Aorta (tissue), 4 donors: ENCODE results near the gene UCMA. TPM values are rescaled to one million over a fixed set of nuclear protein-coding genes. Genes with fewer than 3 reads are reported as not detected.

Source experiments
- polyA plus RNA-seq, 2 donors: library from polyadenylated mRNA; stranded (reverse); fragments of 200-250 nt; gene quantifications; one replicate each; pipeline ENCODE4 v1.2.3, GENCODE V29; 2013
- total RNA-seq, 2 donors: library from RNA; stranded (reverse); fragmentation: NEBNext Ultra II Directional; extraction: Animal tissue kit (Norgen Biotek cat#: 25700); gene quantifications; one replicate each; pipeline ENCODE4 v1.2.1, GENCODE V29; 2021
- donor health status: healthy with polysubstance abuse.
- donor health status: Bipolar disorder and iron deficiency.
- donor health status: DM: no; HTN: no; CAD: no.
- donor health status: DM: yes; HTN: yes; CAD: no.

UCMA gene
- total and polyA plus RNA-seq, 4 donors: not detected

Other genes with a start within 250 kb of the UCMA start
- 100 to 1,000 TPM; 119 to 166 TPM for gene CCDC3, start 232.7 kb downstream of the UCMA start, total RNA-seq
- gene CCDC3, start 232.7 kb downstream of the UCMA start, polyA plus RNA-seq: 10 to 100 TPM; 46.5 to 50.0 TPM
- gene OPTN, start 134.2 kb downstream of the UCMA start, total RNA-seq: 100 to 1,000 TPM in 1 of 2 donors, 10 to 100 TPM in 1; 87.4 to 107 TPM
- 100 to 1,000 TPM in 1 of 2 donors, 10 to 100 TPM in 1; 92.0 to 115 TPM for gene OPTN, start 134.2 kb downstream of the UCMA start, polyA plus RNA-seq
- under 1 TPM; 0.78 to 0.81 TPM for gene MCM10, start 72.8 kb downstream of the UCMA start, total RNA-seq
- under 1 TPM in 1 of 2 donors, not detected in 1; 0.13 TPM for gene MCM10, start 72.8 kb downstream of the UCMA start, polyA plus RNA-seq
- gene PHYH, start 65.7 kb upstream of the UCMA start, total RNA-seq: 10 to 100 TPM; 21.0 to 25.1 TPM
- 10 to 100 TPM; 33.6 to 66.7 TPM for gene PHYH, start 65.7 kb upstream of the UCMA start, polyA plus RNA-seq
- 10 to 100 TPM; 37.8 to 38.1 TPM for gene SEPHS1, start 113.9 kb upstream of the UCMA start, total RNA-seq
- gene SEPHS1, start 113.9 kb upstream of the UCMA start, polyA plus RNA-seq: 10 to 100 TPM; 30.0 to 31.6 TPM